HG03060 (cell line): Measurements from ENCODE around the gene VANGL1.

Source experiments
- ATAC-seq: cut with Tn5 transposase; IDR thresholded peaks from one replicate; pipeline ENCODE4 v1.9.1; 2021; ENCODE audit warnings: low read depth, moderate number of reproducible peaks; ENCODE audit not compliant: unreplicated experiment

VANGL1 gene

GRCh38 chr1:115666206-115666605 lies 24.4 kb downstream of the VANGL1 start:
- no peak for ATAC-seq

- no peak for ATAC-seq
These were observed 24.9 kb downstream of the VANGL1 start for GRCh38 chr1:115666702-115667101.

- no peak for ATAC-seq
These were observed 26.8 kb downstream of the VANGL1 start for GRCh38 chr1:115668579-115668978.

- no peak for ATAC-seq
These were observed 27.4 kb downstream of the VANGL1 start for GRCh38 chr1:115669002-115669673.

- ATAC-seq: no peak
These were observed 28.1 kb downstream of the VANGL1 start for GRCh38 chr1:115669886-115670285.

GRCh38 chr1:115670476-115671175 lies 28.9 kb downstream of the VANGL1 start:
- ATAC-seq: no peak

GRCh38 chr1:115671176-115671934 lies 29.6 kb downstream of the VANGL1 start:
- no peak for ATAC-seq

- no peak for ATAC-seq
These were observed 30.6 kb downstream of the VANGL1 start for GRCh38 chr1:115672224-115673009.

- ATAC-seq: no peak
These were observed 34.9 kb downstream of the VANGL1 start for GRCh38 chr1:115676498-115677181.

- ATAC-seq: no peak
These were observed 35.4 kb downstream of the VANGL1 start for GRCh38 chr1:115677182-115677555.

- ATAC-seq: no peak
These were observed 35.8 kb downstream of the VANGL1 start for GRCh38 chr1:115677565-115677964.

- no peak for ATAC-seq
These were observed 36.4 kb downstream of the VANGL1 start for GRCh38 chr1:115678141-115678540.

GRCh38 chr1:115679141-115679611 lies 37.4 kb downstream of the VANGL1 start:
- ATAC-seq: no peak

GRCh38 chr1:115680730-115681111 lies 39.0 kb downstream of the VANGL1 start:
- no peak for ATAC-seq

GRCh38 chr1:115682792-115683191 lies 41.0 kb downstream of the VANGL1 start:
- ATAC-seq: no peak

GRCh38 chr1:115685029-115685705 lies 43.4 kb downstream of the VANGL1 start:
- no peak for ATAC-seq

GRCh38 chr1:115687744-115688143 lies 46.0 kb downstream of the VANGL1 start:
- no peak for ATAC-seq

- no peak for ATAC-seq
These were observed 49.2 kb downstream of the VANGL1 start for GRCh38 chr1:115690972-115691371.

GRCh38 chr1:115692224-115692623 lies 50.5 kb downstream of the VANGL1 start:
- ATAC-seq: no peak

GRCh38 chr1:115694805-115695204 lies 53.0 kb downstream of the VANGL1 start:
- ATAC-seq: no peak
